H1 (cell line): ENCODE measurements around the gene RAB9B. TPM values are rescaled to one million over a fixed set of nuclear protein-coding genes. Genes with fewer than 3 reads are reported as not detected.

Experiments
- CTCF ChIA-PET: fragments of 300-600 bp; sonication (Branson Sonifier 250); formaldehyde crosslinking; loops from one replicate; lab custom pipeline; 2021; ENCODE audit not compliant: partially characterized antibody; lab: Charles Lee
- POLR2A ChIA-PET: fragments of 300-600 bp; sonication (Branson Sonifier 250); formaldehyde crosslinking; loops from one replicate; lab custom pipeline; 2021; ENCODE audit warnings: inconsistent platforms; ENCODE audit not compliant: partially characterized antibody; lab: Charles Lee
- DNase-seq, 2 experiments: peaks; one replicate each; pipeline versions ENCODE4 v3.0.0 to v3.0.0-alpha.2; 2010 to 2022; ENCODE audit warnings: low spot score in 2 of 2, low read depth in 1 of 2, mixed read lengths in 1 of 2
- FAIRE-seq: peaks from 2 replicates; lab custom pipeline; 2011; peaks lifted over from hg19 to GRCh38; lab: Jason Lieb, UNC
- H2AFZ ChIP-seq: 2 replicates; pipeline ENCODE4 v1.8.1; 2012; ENCODE audit warnings: low read length, inconsistent platforms
- H2AK5ac ChIP-seq: 2 replicates; pipeline ENCODE4 v1.6.1; 2013; ENCODE audit warnings: low read depth, low read length
- H2BK120ac ChIP-seq: replicated peaks from 2 replicates; pipeline ENCODE3; 2013; ENCODE audit warnings: low read depth, low read length, inconsistent platforms
- H2BK12ac ChIP-seq: 2 replicates; pipeline ENCODE4 v1.6.1; 2013; ENCODE audit warnings: low read depth, low read length
- H2BK15ac ChIP-seq: 2 replicates; pipeline ENCODE4 v1.6.1; 2013; ENCODE audit warnings: low read length
- H2BK20ac ChIP-seq: 2 replicates; pipeline ENCODE4 v1.6.1; 2013; ENCODE audit warnings: low read length
- H2BK5ac ChIP-seq: 2 replicates; pipeline ENCODE4 v1.6.1; 2013; ENCODE audit warnings: low read depth, low read length
- H3K14ac ChIP-seq: 2 replicates; pipeline ENCODE4 v1.6.1; 2013; ENCODE audit warnings: inconsistent platforms; ENCODE audit not compliant: insufficient read length
- H3K18ac ChIP-seq: 2 replicates; pipeline ENCODE4 v1.6.1; 2013; ENCODE audit warnings: low read length; ENCODE audit errors: extremely low read depth
- H3K23ac ChIP-seq: 2 replicates; pipeline ENCODE4 v1.6.1; 2013; ENCODE audit warnings: inconsistent platforms; ENCODE audit not compliant: insufficient read length
- H3K23me2 ChIP-seq: 2 replicates; pipeline ENCODE4 v1.6.1; 2013; ENCODE audit warnings: low read depth, low read length
- H3K27ac ChIP-seq: 2 replicates; pipeline ENCODE4 v1.6.1; 2011; ENCODE audit warnings: low read depth, low read length, inconsistent platforms
- H3K27me3 ChIP-seq, 4 experiments: replicated peaks in 1 of 4; 1 replicate in 1 of 4; 2 replicates in 3 of 4; pipeline versions ENCODE4 v1.6.1 to v1.8.1; 2011 to 2013; ENCODE audit warnings: low read length in 3 of 4, mild to moderate bottlenecking in 3 of 4, inconsistent platforms in 2 of 4, mixed read lengths in 2 of 4, moderate library complexity in 1 of 4; ENCODE audit not compliant: control insufficient read depth in 3 of 4, insufficient read depth in 3 of 4; ENCODE audit errors: extremely low read depth in 1 of 4
- H3K36me3 ChIP-seq, 4 experiments: 2 replicates each; pipeline versions ENCODE4 v1.6.1 to v1.8.1; 2011 to 2013; ENCODE audit warnings: mild to moderate bottlenecking in 4 of 4, low read length in 3 of 4, moderate library complexity in 2 of 4, control low read depth in 1 of 4, inconsistent platforms in 1 of 4; ENCODE audit not compliant: insufficient read depth in 4 of 4, control insufficient read depth in 2 of 4
- H3K4ac ChIP-seq: replicated peaks from 2 replicates; pipeline ENCODE3; 2013; ENCODE audit warnings: low read length, low read depth, mixed read lengths, inconsistent platforms; ENCODE audit not compliant: insufficient read length
- H3K4me1 ChIP-seq, 4 experiments: replicated peaks in 1 of 4; 1 replicate in 1 of 4; 2 replicates in 3 of 4; pipeline versions ENCODE4 v1.6.1 to v1.8.1; 2011 to 2013; ENCODE audit warnings: low read length in 3 of 4, inconsistent platforms in 2 of 4, mixed read lengths in 1 of 4; ENCODE audit not compliant: insufficient read depth in 4 of 4, control insufficient read depth in 3 of 4
- H3K4me2 ChIP-seq, 2 experiments: 2 replicates each; pipeline versions ENCODE4 v1.6.1 to v1.8.1; 2011 to 2013; ENCODE audit warnings: low read depth in 2 of 2, low read length in 2 of 2, control low read depth in 1 of 2, inconsistent platforms in 1 of 2, mild to moderate bottlenecking in 1 of 2; ENCODE audit not compliant: insufficient read depth in 1 of 2
- H3K4me3 ChIP-seq, 4 experiments: fragments of 200-600, 300-600 bp in 1 of 4; sonication (generic), shearing (Covaris generic), sonication (Bioruptor Twin) in 1 of 4; 2 replicates each; pipeline versions ENCODE4 v1.5.1 to v1.8.1; 2011 to 2016; ENCODE audit warnings: low read length in 4 of 4, low read depth in 3 of 4, control low read depth in 2 of 4, inconsistent platforms in 2 of 4, mild to moderate bottlenecking in 2 of 4, mixed read lengths in 1 of 4, moderate library complexity in 1 of 4; ENCODE audit not compliant: insufficient read depth in 2 of 4; ENCODE audit errors: extremely low read depth in 1 of 4
- H3K56ac ChIP-seq: replicated peaks from 2 replicates; pipeline ENCODE3; 2013; ENCODE audit warnings: low read depth, mild to moderate bottlenecking, mixed read lengths, low read length, inconsistent platforms; ENCODE audit not compliant: insufficient read length
- H3K79me1 ChIP-seq: 2 replicates; pipeline ENCODE4 v1.6.1; 2013; ENCODE audit warnings: low read depth, low read length, control low read depth
- H3K79me2 ChIP-seq, 2 experiments: 2 replicates each; pipeline versions ENCODE4 v1.6.1 to v1.8.1; 2012 to 2013; ENCODE audit warnings: low read length in 2 of 2, mild to moderate bottlenecking in 2 of 2, inconsistent platforms in 1 of 2; ENCODE audit not compliant: insufficient read depth in 2 of 2, control insufficient read depth in 1 of 2
- H3K9ac ChIP-seq, 4 experiments: replicated peaks in 1 of 4; 1 replicate in 1 of 4; 2 replicates in 3 of 4; pipeline versions ENCODE4 v1.6.1 to v1.8.1; 2011 to 2013; ENCODE audit warnings: low read depth in 3 of 4, low read length in 3 of 4, control low read depth in 2 of 4, mild to moderate bottlenecking in 2 of 4, moderate library complexity in 2 of 4, inconsistent platforms in 1 of 4; ENCODE audit errors: extremely low read depth in 1 of 4
- H3K9me3 ChIP-seq, 2 experiments: 2 replicates each; pipeline versions ENCODE4 v1.6.1 to v1.8.1; 2012 to 2013; ENCODE audit warnings: mild to moderate bottlenecking in 2 of 2, moderate library complexity in 2 of 2, control low read depth in 1 of 2, inconsistent platforms in 1 of 2, low read depth in 1 of 2, low read length in 1 of 2, mixed read lengths in 1 of 2; ENCODE audit not compliant: insufficient read depth in 2 of 2
- H4K20me1 ChIP-seq, 2 experiments: replicated peaks in 1 of 2; 2 replicates each; pipeline versions ENCODE3 to v1.8.1; 2011 to 2013; ENCODE audit warnings: inconsistent platforms in 2 of 2, low read length in 2 of 2, mild to moderate bottlenecking in 1 of 2; ENCODE audit not compliant: insufficient read depth in 2 of 2, control insufficient read depth in 1 of 2
- H4K5ac ChIP-seq: 2 replicates; pipeline ENCODE4 v1.6.1; 2013; ENCODE audit warnings: low read length, low read depth, mixed read lengths, inconsistent platforms; ENCODE audit not compliant: insufficient read length
- H4K8ac ChIP-seq: 2 replicates; pipeline ENCODE4 v1.8.0; 2013; ENCODE audit warnings: mild to moderate bottlenecking, moderate library complexity, low read length, inconsistent platforms; ENCODE audit not compliant: insufficient read depth; ENCODE audit errors: extremely low read depth
- H4K91ac ChIP-seq: replicated peaks from 2 replicates; pipeline ENCODE3; 2013; ENCODE audit warnings: low read length, mixed read lengths, inconsistent platforms; ENCODE audit not compliant: insufficient read length
- CREB1 ChIP-seq: IDR thresholded peaks from 2 replicates; pipeline ENCODE4 v1.6.1; 2012; ENCODE audit warnings: inconsistent platforms
- CTCF ChIP-seq, 3 experiments: IDR thresholded peaks; 1 replicate in 2 of 3; 2 replicates in 1 of 3; pipeline versions ENCODE4 v1.5.1 to v1.6.1; 2011; ENCODE audit warnings: low read length in 3 of 3, mild to moderate bottlenecking in 3 of 3, inconsistent platforms in 2 of 3, low read depth in 1 of 3, moderate library complexity in 1 of 3; ENCODE audit not compliant: insufficient read depth in 1 of 3; ENCODE audit errors: control extremely low read depth in 1 of 3
- GABPA ChIP-seq: IDR thresholded peaks from 2 replicates; pipeline ENCODE4 v1.6.1; 2011; ENCODE audit warnings: mild to moderate bottlenecking, low read length, moderate library complexity, borderline replicate concordance; ENCODE audit not compliant: insufficient read depth
- HDAC6 ChIP-seq: IDR thresholded peaks from one replicate; pipeline ENCODE4 v1.7.1; 2012; ENCODE audit warnings: low read depth, mild to moderate bottlenecking, inconsistent platforms, low read length, moderate library complexity
- KDM4A ChIP-seq: IDR thresholded peaks from one replicate; pipeline ENCODE4 v1.7.1; 2012; ENCODE audit warnings: low read depth, mild to moderate bottlenecking, moderate library complexity, low read length, inconsistent platforms; ENCODE audit not compliant: severe bottlenecking
- RAD21 ChIP-seq, 2 experiments: IDR thresholded peaks in 1 of 2; conservative IDR thresholded peaks in 1 of 2; 2 replicates each; pipeline ENCODE4 v1.6.1; 2011; ENCODE audit warnings: low read depth in 2 of 2, low read length in 2 of 2, improper control_type of control experiment in 1 of 2, inconsistent platforms in 1 of 2, mild to moderate bottlenecking in 1 of 2, moderate library complexity in 1 of 2
- RBBP5 ChIP-seq: IDR thresholded peaks from 2 replicates; pipeline ENCODE4 v1.7.1; 2012; ENCODE audit warnings: low read depth, mild to moderate bottlenecking, inconsistent platforms, low read length, moderate library complexity, borderline replicate concordance
- SIRT6 ChIP-seq: IDR thresholded peaks from one replicate; pipeline ENCODE4 v1.7.1; 2012; ENCODE audit warnings: low read length, inconsistent platforms
- SP2 ChIP-seq: IDR thresholded peaks from 2 replicates; pipeline ENCODE4 v1.6.1; 2012; ENCODE audit warnings: mild to moderate bottlenecking, low read length, inconsistent platforms
- TEAD4 ChIP-seq: IDR thresholded peaks from 2 replicates; pipeline ENCODE4 v1.6.1; 2012; ENCODE audit warnings: low read depth, low read length, inconsistent platforms, mixed read lengths
- WGBS, 2 experiments: shearing (Covaris generic) in 1 of 2; methylation state at CpG; one replicate each; pipeline versions ENCODE4 v1.1.6 to v1.1.7; 2013 to 2015; ENCODE audit warnings: low lambda C conversion rate in 2 of 2, mixed read lengths in 2 of 2, inconsistent platforms in 1 of 2, low coverage in 1 of 2, missing lambda C conversion rate in 1 of 2; ENCODE audit not compliant: insufficient replicate concordance in 2 of 2, insufficient coverage in 1 of 2, insufficient read length in 1 of 2; ENCODE audit errors: extremely low coverage in 1 of 2, missing lambda C conversion rate in 1 of 2; 5-methylcytosine and 5-hydroxymethylcytosine counted together
- polyA plus RNA-seq, 7 experiments: library from polyadenylated mRNA; depleted of rRNA in 3 of 7; stranded (reverse) in 5 of 7; unstranded in 2 of 7; fragments of >200 nt in 5 of 7; fragments of 200-250 nt in 2 of 7; gene quantifications; 1 replicate in 5 of 7; 2 replicates in 1 of 7; 4 replicates in 1 of 7; pipeline versions ENCODE4 v1.2.1 to v1.2.3, GENCODE V29; 2011 to 2013; ENCODE audit warnings: missing spikeins in 2 of 7, mixed read lengths in 2 of 7
- total RNA-seq: library from RNA; stranded (reverse); fragmentation: NEBNext Ultra II Directional; extraction: Animal tissue kit (Norgen Biotek cat#: 25700); gene quantifications from 2 replicates; pipeline ENCODE4 v1.2.1, GENCODE V29; 2021

The RAB9B gene
- total and polyA plus RNA-seq, 2 of the 8 experiments (the other 6 are each of a cell fraction or from before 2014, with no cell fraction given) = 0.26 to 0.56 TPM

GRCh38 chrX:103791826-103792485, 40.1 kb downstream of the RAB9B start:
- no peak overlapping the region for H2BK20ac ChIP-seq
- H4K20me1 ChIP-seq = no peaks in the 10 kb centered on the region
- no peak overlapping the region for H2AFZ ChIP-seq
- H2BK15ac ChIP-seq = no peak overlapping the region
- no peaks in the 10 kb centered on the region for H3K79me2 ChIP-seq
- H2AK5ac ChIP-seq = no peak overlapping the region
- H3K4me2 ChIP-seq = no peak overlapping the region
- no peaks in the 10 kb centered on the region for H3K79me1 ChIP-seq
- H3K23ac ChIP-seq = no peak overlapping the region
- H3K4me1 ChIP-seq = no peaks in the 10 kb centered on the region
- no peak overlapping the region for H2BK12ac ChIP-seq
- no peaks in the 10 kb centered on the region for H3K27me3 ChIP-seq
- peaks cover 8 to 48% (median 22%) of the 10 kb centered on the region in 4 experiments for H3K36me3 ChIP-seq
- no peak overlapping the region for H4K8ac ChIP-seq
- WGBS, 2 experiments = 89% methylated on average over 2 of the region's 2 CpGs; no CpG with 5 or more reads in 1 of the 2 experiments
- H3K9me3 ChIP-seq = no peaks in the 10 kb centered on the region
- H3K4ac ChIP-seq = no peak overlapping the region
- H3K56ac ChIP-seq = no peak overlapping the region
- no peak overlapping the region for H3K14ac ChIP-seq
- POLR2A ChIA-PET = interaction anchor here (1.9 to 3.0 kb wide), 2 partner anchors 9 to 25 kb away, joined by 5 to 16 read pairs; no protein-coding TSS in a partner anchor
- H3K18ac ChIP-seq = no peak overlapping the region
- FAIRE-seq = no peak
- H3K27ac ChIP-seq = no peak overlapping the region
- DNase-seq = no peak
- no peak overlapping the region for H4K91ac ChIP-seq
- CTCF ChIA-PET = interaction anchor here (0.6 to 2.0 kb wide), 4 partner anchors 12 to 46 kb away, joined by 3 to 7 read pairs (median 3); no protein-coding TSS in a partner anchor
- no peak overlapping the region for H4K5ac ChIP-seq
- H3K9ac ChIP-seq = no peak overlapping the region
- H2BK5ac ChIP-seq = no peak overlapping the region
- no peak overlapping the region for H2BK120ac ChIP-seq
- H3K4me3 ChIP-seq = no peak overlapping the region
- H3K23me2 ChIP-seq = no peaks in the 10 kb centered on the region
- TF ChIP-seq CREB1 = no peak
- no peak for TF ChIP-seq GABPA
- no peak for TF ChIP-seq RBBP5
- no peak for TF ChIP-seq SP2
- no peak for TF ChIP-seq SIRT6
- TF ChIP-seq CTCF (IDR thresholded peaks at IDR 0.05; ENCODE audit: control extremely low read depth in 1 of 3, insufficient read depth in 1 of 3, low read depth in 1 of 3, low read length in 3 of 3) = no peak
- TF ChIP-seq HDAC6 = no peak
- no peak for TF ChIP-seq TEAD4
- no peak for TF ChIP-seq KDM4A
- no peak for TF ChIP-seq RAD21 (IDR thresholded peaks at IDR 0.05 in 1 of 2, conservative IDR thresholded peaks at IDR 0.05 in 1 of 2; ENCODE audit: low read depth in 2 of 2, low read length in 2 of 2)
